OCI-LY1 (cell line): Measurements from ENCODE around the gene SORT1.

Source experiments
- H2AFZ ChIP-seq: fragments of 200-600 bp; sonication (generic), shearing (Covaris generic); 2 replicates; pipeline ENCODE4 v1.6.0; 2014; ENCODE audit warnings: antibody characterized with exemption, mild to moderate bottlenecking, low read length
- H3F3A ChIP-seq: fragments of 200-600 bp; sonication (generic), shearing (Covaris generic); 2 replicates; pipeline ENCODE4 v1.6.0; 2014; ENCODE audit warnings: mild to moderate bottlenecking, antibody characterized with exemption, low read length, moderate library complexity; ENCODE audit not compliant: insufficient read depth
- H3K27ac ChIP-seq: fragments of 200-600 bp; sonication (generic); 2 replicates; pipeline ENCODE4 v1.5.1; 2014; ENCODE audit warnings: low read length, mixed run types, mild to moderate bottlenecking, low read depth; ENCODE audit not compliant: poor library complexity, severe bottlenecking
- H3K27me3 ChIP-seq: fragments of 200-600 bp; sonication (generic); 2 replicates; pipeline ENCODE4 v1.6.0; 2014; ENCODE audit warnings: antibody characterized with exemption, mild to moderate bottlenecking, low read length, moderate library complexity; ENCODE audit not compliant: insufficient read depth
- H3K36me3 ChIP-seq: fragments of 200-600 bp; sonication (generic); 2 replicates; pipeline ENCODE4 v1.6.1; 2014; ENCODE audit warnings: mild to moderate bottlenecking, antibody characterized with exemption, low read length, moderate library complexity, mixed read lengths; ENCODE audit not compliant: insufficient read depth
- H3K4me1 ChIP-seq: fragments of 200-600 bp; sonication (generic); 2 replicates; pipeline ENCODE4 v1.5.1; 2014; ENCODE audit warnings: mild to moderate bottlenecking, low read length, moderate library complexity; ENCODE audit not compliant: insufficient read depth, severe bottlenecking
- H3K4me2 ChIP-seq: fragments of 200-600 bp; sonication (generic), shearing (Covaris generic); 2 replicates; pipeline ENCODE4 v1.6.1; 2014; ENCODE audit warnings: low read length
- H3K4me3 ChIP-seq: fragments of 200-600 bp; sonication (generic); 2 replicates; pipeline ENCODE4 v1.5.1; 2014; ENCODE audit warnings: low read length, low read depth, mild to moderate bottlenecking, mixed read lengths; ENCODE audit not compliant: poor library complexity, severe bottlenecking
- H3K79me2 ChIP-seq: fragments of 200-600 bp; shearing (Covaris generic); 2 replicates; pipeline ENCODE4 v1.6.1; 2016; ENCODE audit warnings: mixed run types, low read length, mixed read lengths; ENCODE audit not compliant: insufficient read depth
- H3K9ac ChIP-seq: fragments of 200-600 bp; sonication (generic), shearing (Covaris generic); 2 replicates; pipeline ENCODE4 v1.6.1; 2014; ENCODE audit warnings: mild to moderate bottlenecking, low read length, mixed read lengths
- H3K9me2 ChIP-seq: fragments of 200-600 bp; sonication (generic), shearing (Covaris generic); 2 replicates; pipeline ENCODE4 v1.6.1; 2014; ENCODE audit warnings: low read depth, mild to moderate bottlenecking, low read length, mixed read lengths
- H3K9me3 ChIP-seq: fragments of 200-600 bp; shearing (Covaris generic); 2 replicates; pipeline ENCODE4 v1.6.1; 2014; ENCODE audit warnings: low read length, mixed read lengths
- H4K20me1 ChIP-seq: fragments of 200-600 bp; sonication (generic), shearing (Covaris generic); 2 replicates; pipeline ENCODE4 v1.6.0; 2016; ENCODE audit warnings: mild to moderate bottlenecking, low read length; ENCODE audit not compliant: insufficient read depth
- EZH2 ChIP-seq: fragments of 200-600 bp; sonication (generic), shearing (Covaris generic); IDR thresholded peaks from 2 replicates; pipeline ENCODE4 v1.8.0; 2017; ENCODE audit warnings: borderline replicate concordance, mixed run types, mild to moderate bottlenecking, antibody characterized with exemption, low read length, moderate library complexity, mixed read lengths
- TF ChIP-seq, protein P1 (sequence below): fragments of 200-600 bp; sonication (generic), shearing (Covaris generic); IDR thresholded peaks from 2 replicates; pipeline ENCODE4 v1.5.1; 2017; ENCODE audit warnings: mild to moderate bottlenecking, antibody characterized with exemption, low read length, moderate library complexity, mixed read lengths

Gene SORT1

DNA sequence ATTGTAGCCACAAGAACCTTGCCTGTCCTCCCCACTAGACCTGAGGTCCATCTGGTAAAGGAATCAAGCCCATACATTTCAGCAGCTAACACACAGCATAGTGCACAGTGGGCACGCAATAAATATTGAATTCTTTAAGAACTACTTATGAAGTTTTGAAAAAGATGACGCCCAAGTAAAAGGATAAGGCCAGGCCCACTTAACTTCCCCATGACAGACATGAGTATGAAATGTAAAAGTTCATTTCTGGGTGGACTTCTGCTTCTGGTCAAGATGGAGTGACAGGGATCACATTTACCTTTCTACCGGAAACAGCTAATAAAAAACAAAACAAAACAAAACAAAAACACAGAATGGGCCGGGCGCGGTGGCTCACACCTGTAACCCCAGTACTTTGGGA lies 25.4 kb downstream of the SORT1 start:
- H3K4me2 ChIP-seq, result no peak overlapping the region
- H3K27ac ChIP-seq, result no peak overlapping the region

DNA sequence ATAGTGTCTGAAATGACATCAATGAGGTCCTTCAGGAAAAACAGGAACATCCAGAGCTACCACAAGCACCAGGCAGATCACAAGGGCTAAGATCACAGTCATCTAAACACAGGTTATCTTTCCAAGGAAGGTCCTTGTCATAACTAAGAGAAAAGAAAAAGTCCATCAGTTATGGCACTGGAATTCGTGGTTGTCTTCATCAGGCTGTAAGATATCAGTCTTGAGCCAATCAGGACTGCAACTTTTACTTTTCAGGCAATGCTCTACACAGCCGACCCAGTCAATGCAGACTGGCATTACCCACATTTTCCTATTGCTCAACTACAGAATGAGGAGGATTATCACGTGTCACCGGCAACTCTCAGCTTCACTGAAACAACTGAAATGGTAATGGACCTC lies 26.4 kb downstream of the SORT1 start:
- TF ChIP-seq EZH2, result no peak
- TF ChIP-seq, protein P1, sequence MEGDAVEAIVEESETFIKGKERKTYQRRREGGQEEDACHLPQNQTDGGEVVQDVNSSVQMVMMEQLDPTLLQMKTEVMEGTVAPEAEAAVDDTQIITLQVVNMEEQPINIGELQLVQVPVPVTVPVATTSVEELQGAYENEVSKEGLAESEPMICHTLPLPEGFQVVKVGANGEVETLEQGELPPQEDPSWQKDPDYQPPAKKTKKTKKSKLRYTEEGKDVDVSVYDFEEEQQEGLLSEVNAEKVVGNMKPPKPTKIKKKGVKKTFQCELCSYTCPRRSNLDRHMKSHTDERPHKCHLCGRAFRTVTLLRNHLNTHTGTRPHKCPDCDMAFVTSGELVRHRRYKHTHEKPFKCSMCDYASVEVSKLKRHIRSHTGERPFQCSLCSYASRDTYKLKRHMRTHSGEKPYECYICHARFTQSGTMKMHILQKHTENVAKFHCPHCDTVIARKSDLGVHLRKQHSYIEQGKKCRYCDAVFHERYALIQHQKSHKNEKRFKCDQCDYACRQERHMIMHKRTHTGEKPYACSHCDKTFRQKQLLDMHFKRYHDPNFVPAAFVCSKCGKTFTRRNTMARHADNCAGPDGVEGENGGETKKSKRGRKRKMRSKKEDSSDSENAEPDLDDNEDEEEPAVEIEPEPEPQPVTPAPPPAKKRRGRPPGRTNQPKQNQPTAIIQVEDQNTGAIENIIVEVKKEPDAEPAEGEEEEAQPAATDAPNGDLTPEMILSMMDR, result no peak
- Histone ChIP-seq H3K9me2 (no peaks in the 10 kb centered on the region), H3F3A (no peaks in the 10 kb centered on the region), H3K27me3 (no peaks in the 10 kb centered on the region), H4K20me1 (no peaks in the 10 kb centered on the region), H2AFZ (no peak overlapping the region), H3K4me3 (no peak overlapping the region), H3K9me3 (no peaks in the 10 kb centered on the region), H3K79me2 (no peaks in the 10 kb centered on the region), H3K27ac (no peak overlapping the region), H3K9ac (no peak overlapping the region), H3K36me3 (no peaks in the 10 kb centered on the region), H3K4me2 (no peak overlapping the region), H3K4me1 (no peaks in the 10 kb centered on the region)

More for the DNA sequence above, 25.4 kb downstream of the SORT1 start:
- Histone ChIP-seq H3K4me3 (no peak overlapping the region), H3K9ac (no peak overlapping the region), H3K36me3 (no peaks in the 10 kb centered on the region), H4K20me1 (no peaks in the 10 kb centered on the region), H3K4me1 (no peaks in the 10 kb centered on the region), H3K9me3 (no peaks in the 10 kb centered on the region), H3F3A (no peaks in the 10 kb centered on the region), H3K79me2 (no peaks in the 10 kb centered on the region), H3K9me2 (no peaks in the 10 kb centered on the region), H3K27me3 (no peaks in the 10 kb centered on the region), H2AFZ (no peak overlapping the region)
- TF ChIP-seq, protein P1, result no peak
- no peak for TF ChIP-seq EZH2

DNA sequence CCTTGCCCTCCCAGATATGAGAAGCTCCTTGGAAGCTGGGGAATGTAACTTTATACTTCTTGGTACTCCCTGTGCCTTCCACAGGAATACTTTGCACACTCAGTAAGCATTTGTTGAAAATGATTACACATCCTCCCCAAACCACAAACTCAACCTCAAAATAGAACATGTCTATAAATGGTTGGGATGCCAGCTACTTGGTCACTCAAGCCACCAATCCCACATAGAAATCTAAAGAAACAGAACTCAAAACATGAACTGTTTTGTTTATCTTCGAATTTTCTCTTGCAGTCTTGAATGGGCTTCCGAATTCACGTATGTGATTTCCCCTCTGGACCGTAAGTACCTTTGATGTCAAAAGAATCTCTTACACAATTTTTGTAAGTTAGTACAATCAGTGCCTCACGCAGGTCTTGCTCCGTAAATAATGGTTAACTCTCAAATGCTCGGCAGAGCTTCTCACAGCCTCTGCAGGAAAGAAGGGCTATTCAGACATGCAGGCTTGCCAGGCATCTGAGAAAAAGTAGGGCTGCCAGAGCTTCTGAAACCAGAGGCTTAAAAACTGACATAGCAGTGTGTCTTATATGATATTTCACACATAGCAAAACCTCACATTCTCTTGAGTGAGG lies 26.9 kb downstream of the SORT1 start:
- Histone ChIP-seq H3K9ac (no peak overlapping the region), H3K4me2 (no peak overlapping the region), H3F3A (no peaks in the 10 kb centered on the region), H3K9me2 (no peaks in the 10 kb centered on the region), H3K4me3 (no peak overlapping the region), H3K9me3 (no peaks in the 10 kb centered on the region), H3K79me2 (no peaks in the 10 kb centered on the region), H4K20me1 (no peaks in the 10 kb centered on the region), H3K4me1 (no peaks in the 10 kb centered on the region), H2AFZ (no peak overlapping the region), H3K36me3 (no peaks in the 10 kb centered on the region), H3K27me3 (no peaks in the 10 kb centered on the region), H3K27ac (no peak overlapping the region)
- TF ChIP-seq EZH2, result no peak
- TF ChIP-seq, protein P1, result no peak
